T-helper 1 cell treated with Interleukin-12 subunit alpha and Interleukin-12 subunit beta and Interleukin-4 antibody, amounts not matched to agents 30 μg/mL and 1 μg/mL, for 36 hours (primary cell): ENCODE results near the gene TARDBP.
"Not testable (repeated sequence)": the region's sequence is repeated elsewhere in the genome, so short reads cannot be mapped to it uniquely, and the experiment has no call there.

Source experiments
- H3K27ac Mint-ChIP-seq: one replicate; pipeline ENCODE4 v1.8.0; 2021; ENCODE audit warnings: mild to moderate bottlenecking, mixed read lengths
- H3K27me3 Mint-ChIP-seq: one replicate; pipeline ENCODE4 v1.8.0; 2021; ENCODE audit warnings: low read depth, mixed read lengths
- H3K36me3 Mint-ChIP-seq: one replicate; pipeline ENCODE4 v1.8.0; 2021; ENCODE audit warnings: low read depth, mixed read lengths
- H3K4me1 Mint-ChIP-seq: one replicate; pipeline ENCODE4 v1.8.0; 2021; ENCODE audit warnings: low read depth, mixed read lengths
- H3K4me3 Mint-ChIP-seq: one replicate; pipeline ENCODE4 v1.8.0; 2021; ENCODE audit warnings: mild to moderate bottlenecking, moderate library complexity, mixed read lengths
- H3K9me3 Mint-ChIP-seq: one replicate; pipeline ENCODE4 v1.8.0; 2021; ENCODE audit warnings: mixed read lengths

TARDBP gene

DNA sequence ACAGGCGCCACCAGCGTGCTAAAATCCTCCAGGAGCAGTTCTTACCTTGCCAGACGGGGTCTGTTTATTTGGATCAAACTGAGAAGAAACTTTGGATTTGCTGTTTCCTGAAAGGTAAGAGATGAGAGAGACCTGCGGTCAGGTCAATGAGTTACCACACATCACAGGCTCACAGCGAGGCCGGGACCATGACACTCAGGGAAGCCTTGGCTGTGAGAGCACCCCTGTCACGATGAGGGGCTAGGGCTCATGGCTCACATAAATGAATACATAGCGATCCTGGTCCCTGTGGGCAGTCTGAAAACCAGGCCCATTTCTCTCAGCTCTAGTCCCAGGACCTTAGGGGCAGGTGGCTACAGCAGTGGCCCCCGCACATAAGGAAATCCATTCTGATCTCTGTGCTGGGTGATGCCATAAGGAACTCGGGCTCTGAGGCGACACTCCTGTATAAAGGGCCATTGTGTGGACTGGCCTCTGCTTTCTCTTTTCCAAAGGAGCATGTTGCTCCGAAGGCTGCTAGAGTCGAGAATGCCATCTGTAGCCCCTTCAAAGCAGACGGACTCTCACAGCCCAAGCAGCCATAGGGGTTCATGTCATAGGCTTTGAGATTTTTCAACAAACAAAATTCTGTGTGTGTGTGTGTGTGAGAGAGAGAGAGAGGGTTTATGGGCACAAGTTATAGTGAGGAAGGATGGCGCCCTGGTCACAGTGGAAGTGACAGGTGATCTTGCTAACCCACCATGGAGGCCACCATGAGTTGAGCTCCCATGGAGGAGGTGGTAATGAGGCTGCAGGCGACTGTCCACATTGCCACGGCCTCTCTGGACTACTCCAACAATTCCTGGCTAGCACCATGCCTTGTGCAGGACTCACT is 56.4 kb downstream of the TARDBP start:
- Mint-ChIP-seq H3K4me3 (no peak overlapping the region), H3K4me1 (peaks cover 4% of the 10 kb centered on the region), H3K36me3 (peaks cover 53% of the 10 kb centered on the region), H3K9me3 (no peaks in the 10 kb centered on the region), H3K27ac (no peak overlapping the region), H3K27me3 (no peaks in the 10 kb centered on the region)

DNA sequence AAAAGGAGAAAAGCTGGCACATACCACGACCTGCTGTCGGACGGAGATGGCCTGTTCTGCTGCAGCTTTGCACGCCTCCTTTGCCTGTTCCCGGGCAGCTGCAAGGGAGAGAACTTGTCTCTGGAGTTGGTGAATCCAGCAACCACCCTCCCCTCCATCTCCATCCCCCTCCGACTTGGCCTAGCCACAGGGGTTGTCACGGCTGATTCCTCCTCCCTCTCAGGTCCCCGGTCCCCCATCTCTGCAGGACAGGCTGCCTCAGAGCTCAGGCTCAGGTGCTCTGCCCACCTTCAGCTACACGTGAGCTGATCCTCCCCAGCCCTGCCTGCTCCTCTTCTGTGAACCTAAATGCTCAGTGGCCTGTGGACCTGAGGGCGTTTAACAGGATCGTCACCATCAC is 58.4 kb downstream of the TARDBP start:
- H3K36me3 Mint-ChIP-seq, result peaks cover 49% of the 10 kb centered on the region
- H3K27ac Mint-ChIP-seq, result no peak overlapping the region
- H3K4me1 Mint-ChIP-seq, result peaks cover 4% of the 10 kb centered on the region
- H3K4me3 Mint-ChIP-seq, result no peak overlapping the region
- H3K9me3 Mint-ChIP-seq, result no peaks in the 10 kb centered on the region
- no peaks in the 10 kb centered on the region for H3K27me3 Mint-ChIP-seq

DNA sequence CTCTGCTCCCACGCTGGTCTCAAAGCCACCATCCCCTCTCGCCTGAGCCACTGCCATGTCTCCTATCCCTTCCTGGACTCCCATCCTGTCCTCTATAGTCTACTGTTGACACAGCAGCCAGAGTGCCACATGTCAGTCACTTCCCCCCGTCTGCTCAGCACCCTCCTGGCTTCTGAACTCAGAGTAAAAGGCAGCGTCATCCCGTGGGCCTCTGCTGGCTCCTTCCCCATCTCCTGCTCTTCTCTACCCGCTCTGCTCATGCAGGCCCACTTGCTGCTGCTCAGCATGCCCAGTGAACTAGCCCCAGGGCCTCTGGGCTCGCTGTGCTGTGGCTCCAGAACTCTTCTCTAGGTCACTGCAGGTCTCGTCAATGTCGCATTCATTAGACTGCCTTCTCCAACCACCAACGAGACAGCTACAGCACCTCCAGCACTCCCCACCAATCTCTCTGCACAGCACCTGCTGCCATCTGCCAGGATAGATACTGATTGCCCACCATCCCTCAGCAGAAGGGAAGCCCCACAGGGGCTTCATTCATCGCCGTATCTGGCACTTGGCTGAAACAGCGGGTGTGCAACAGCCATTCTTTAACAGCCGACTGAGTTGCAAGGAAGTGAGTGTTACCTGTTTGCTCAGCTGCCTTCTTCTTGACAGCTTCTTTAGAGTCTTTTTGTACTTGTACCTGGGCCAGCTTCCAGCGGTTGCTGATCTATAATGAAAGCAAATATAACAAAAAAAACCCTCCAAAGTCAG is 59.2 kb downstream of the TARDBP start:
- Mint-ChIP-seq H3K9me3 (no peaks in the 10 kb centered on the region), H3K4me3 (no peak overlapping the region), H3K27ac (no peak overlapping the region), H3K27me3 (no peaks in the 10 kb centered on the region), H3K36me3 (peaks cover 55% of the 10 kb centered on the region), H3K4me1 (peaks cover 4% of the 10 kb centered on the region)

DNA sequence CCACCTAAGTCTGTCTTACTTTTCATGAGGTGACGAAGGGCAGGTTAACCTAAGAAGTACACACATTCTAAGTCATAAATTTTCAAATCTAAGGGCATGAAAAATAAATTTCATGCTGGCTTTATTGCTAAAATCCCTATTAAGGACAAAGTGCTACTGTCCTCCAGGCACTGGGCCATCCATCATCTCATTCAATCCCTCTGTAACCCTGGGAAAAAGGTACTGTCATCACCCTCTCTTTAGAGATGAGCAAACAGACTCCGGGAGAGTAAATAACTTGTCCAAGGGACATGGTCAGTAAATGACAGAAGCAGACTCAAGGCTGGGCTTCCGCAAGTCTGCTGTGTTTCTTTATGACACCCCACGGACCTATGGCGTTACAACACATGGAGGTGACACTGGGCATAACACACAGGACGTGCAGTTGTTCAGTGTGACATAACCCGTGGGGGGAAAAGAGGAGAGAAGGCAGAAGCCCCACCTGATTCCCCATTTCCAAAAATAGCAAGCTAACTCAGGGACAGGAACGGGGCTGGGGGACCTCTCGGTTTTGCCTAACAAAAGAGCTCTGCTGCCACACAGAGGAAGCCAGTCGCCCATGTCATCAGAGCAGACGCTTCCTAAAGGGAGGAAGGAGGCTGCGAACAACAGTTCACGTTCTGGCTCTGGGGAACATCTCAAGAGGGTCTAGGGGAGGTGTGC is 59.9 kb downstream of the TARDBP start:
- Mint-ChIP-seq H3K4me1 (peaks cover 4% of the 10 kb centered on the region), H3K27me3 (no peaks in the 10 kb centered on the region), H3K27ac (no peak overlapping the region), H3K36me3 (peaks cover 55% of the 10 kb centered on the region), H3K4me3 (no peak overlapping the region), H3K9me3 (no peaks in the 10 kb centered on the region)

DNA sequence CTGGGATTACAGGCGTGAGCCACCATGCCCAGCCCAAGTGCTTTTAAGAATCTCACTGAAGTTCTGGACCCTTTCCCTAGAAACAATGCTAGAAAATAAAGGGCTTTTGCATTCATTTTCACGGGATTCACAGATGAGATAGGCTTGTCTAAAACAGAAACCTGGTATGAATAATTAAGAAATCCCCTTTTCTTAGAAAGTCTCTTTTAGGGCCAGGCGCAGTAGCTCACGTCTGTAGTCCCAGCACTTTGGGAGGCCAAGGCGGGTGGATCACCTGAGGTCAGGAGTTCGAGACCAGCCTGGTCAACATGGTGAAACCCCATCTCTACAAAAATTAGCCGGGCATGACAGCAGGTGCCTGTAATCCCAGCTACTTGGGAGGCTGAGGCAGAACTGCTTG is 60.9 kb downstream of the TARDBP start:
- not testable (repeated sequence) for H3K9me3 Mint-ChIP-seq, H3K27ac Mint-ChIP-seq, H3K4me1 Mint-ChIP-seq, H3K4me3 Mint-ChIP-seq, H3K27me3 Mint-ChIP-seq
- H3K36me3 Mint-ChIP-seq, result peaks cover 56% of the 10 kb centered on the region
